Mucosa of descending colon (tissue), 3 donors: ENCODE data around the gene RIN3. TPM values are rescaled to one million over a fixed set of nuclear protein-coding genes. Genes with fewer than 3 reads are reported as not detected.
A peak's percentile ranks its signal among the peaks of the same experiment; 100 is the strongest.
"Not testable (repeated sequence)": the region's sequence is repeated elsewhere in the genome, so short reads cannot be mapped to it uniquely, and the experiment has no call there.

Source experiments
- ATAC-seq: fragments of 200-7000 bp; cut with Tn5 transposase; one replicate; pipeline ENCODE4 v1.9.1; 2020; ENCODE audit warnings: mild to moderate bottlenecking, moderate library complexity
- DNase-seq, 3 donors: peaks; one replicate each; pipeline ENCODE4 v3.0.0-alpha.2; 2020
- H3K36me3 ChIP-seq: fragments of 200-600 bp; one replicate; pipeline ENCODE4 v1.8.0; 2021; ENCODE audit warnings: low read depth, mild to moderate bottlenecking
- H3K4me1 ChIP-seq: fragments of 200-600 bp; one replicate; pipeline ENCODE4 v1.8.0; 2021; ENCODE audit warnings: low read depth, mild to moderate bottlenecking
- H3K4me3 ChIP-seq: fragments of 200-600 bp; one replicate; pipeline ENCODE4 v1.8.0; 2021; ENCODE audit warnings: mild to moderate bottlenecking
- H3K9me3 ChIP-seq: fragments of 200-600 bp; one replicate; pipeline ENCODE4 v1.8.0; 2021; ENCODE audit warnings: mild to moderate bottlenecking
- CTCF ChIP-seq: fragments of 200-600 bp; IDR thresholded peaks from one replicate; pipeline ENCODE4 v1.8.0; 2022; ENCODE audit warnings: antibody characterized with exemption, mild to moderate bottlenecking
- intact Hi-C, 2 donors: fragments of 100-400 bp; cut with DNase I in 1 of 2; cut with micrococcal nuclease in 1 of 2; formaldehyde crosslinking; loops; one replicate each; pipeline versions ENCODE4 v1.11.0 to v1.11.1; 2022; cut with DNase I, micrococcal nuclease
- total RNA-seq, 3 donors: library from RNA; stranded (reverse); fragmentation: NEBNext Ultra II Directional in 2 of 3; extraction: Animal tissue kit (Norgen Biotek cat#: 25700) in 2 of 3; gene quantifications; one replicate each; pipeline versions ENCODE4 v1.2.1 to v1.2.4, GENCODE V29; 2021 to 2023
- donor health status: DM: no; HTN: no; CAD: no; lungs with moderate emphysema.
- donor health status: DM: no; HTN: no; CAD: no.
- donor health status: DM: no; HTN: yes; CAD: no.

RIN3 gene
- total RNA-seq, 3 donors from 2014 or later, result 26.2 to 51.0 (median 32.9) TPM

GRCh38 chr14:92638904-92639303 is 125.3 kb downstream of the RIN3 start:
- peak; percentile 20 for ATAC-seq
- no peak for TF ChIP-seq CTCF
- Histone ChIP-seq H3K36me3 (no peaks in the 10 kb centered on the region), H3K4me3 (no peak overlapping the region), H3K9me3 (no peaks in the 10 kb centered on the region), H3K4me1 (no peaks in the 10 kb centered on the region)
- DNase-seq, result no peak
- intact Hi-C loops, result no loop called here

- intact Hi-C loops, H3K4me1 ChIP-seq, H3K36me3 ChIP-seq, ATAC-seq, DNase-seq, H3K4me3 ChIP-seq, H3K9me3 ChIP-seq: not testable (repeated sequence)
Measured at GRCh38 chr14:92639472-92640117, 126.0 kb downstream of the RIN3 start.

GRCh38 chr14:92641306-92641705 is 127.7 kb downstream of the RIN3 start:
- H3K4me1 ChIP-seq, result no peaks in the 10 kb centered on the region
- DNase-seq (no peak), ATAC-seq (no peak)
- no peaks in the 10 kb centered on the region for H3K9me3 ChIP-seq
- no peak overlapping the region for H3K4me3 ChIP-seq
- TF ChIP-seq CTCF, result no peak
- H3K36me3 ChIP-seq, result no peaks in the 10 kb centered on the region
- intact Hi-C loops, result no loop called here

GRCh38 chr14:92644171-92644969 is 130.8 kb downstream of the RIN3 start:
- TF ChIP-seq CTCF, result no peak
- H3K4me3 ChIP-seq, result no peak overlapping the region
- H3K36me3 ChIP-seq, result no peaks in the 10 kb centered on the region
- intact Hi-C loops, result no loop called here
- no peaks in the 10 kb centered on the region for H3K9me3 ChIP-seq
- no peak for DNase-seq
- no peak for ATAC-seq
- H3K4me1 ChIP-seq, result no peaks in the 10 kb centered on the region

- intact Hi-C loops, result no loop called here
- no peak for ATAC-seq
- Histone ChIP-seq H3K9me3 (no peaks in the 10 kb centered on the region), H3K36me3 (no peaks in the 10 kb centered on the region), H3K4me1 (no peaks in the 10 kb centered on the region), H3K4me3 (no peak overlapping the region)
- TF ChIP-seq CTCF, result no peak
- DNase-seq, result no peak
Measured at GRCh38 chr14:92644970-92645515, 131.5 kb downstream of the RIN3 start.

- DNase-seq (no peak), ATAC-seq (no peak)
- no peak overlapping the region for H3K4me3 ChIP-seq
- H3K36me3 ChIP-seq, result no peaks in the 10 kb centered on the region
- TF ChIP-seq CTCF, result no peak
- H3K9me3 ChIP-seq, result no peaks in the 10 kb centered on the region
- intact Hi-C loops, result no loop called here
- no peaks in the 10 kb centered on the region for H3K4me1 ChIP-seq
Measured at GRCh38 chr14:92645841-92646478, 132.4 kb downstream of the RIN3 start.
